ENCODE data around the gene NUDT13.

- TF ChIP-seq EZH2phosphoT487 (IDR thresholded peaks at IDR 0.05; ENCODE audit: insufficient read depth, low read depth) (no peak), EZH2 (IDR thresholded peaks at IDR 0.05; ENCODE audit: insufficient read depth, poor library complexity, severe bottlenecking) (no peak)
Observed at GRCh38 chr10:73167458-73167782, 57.2 kb downstream of the NUDT13 start.

Data from GM23248 (cell line).